NCI-H774 (cell line): ENCODE measurements around the gene LYPLAL1.

ENCODE experiments used
- DNase-seq: peaks from one replicate; lab custom pipeline; 2025; lab: John Stamatoyannopoulos, UW

LYPLAL1 gene

GRCh38 chr1:219173758-219174459 is at the start of gene LYPLAL1:
TSS of gene LYPLAL1 (plus strand) at chr1:219173878. CDS start at chr1:219173891, 13 bp downstream.
- peak; percentile 91 for DNase-seq

- no peak for DNase-seq
Observed at GRCh38 chr1:219124163-219124562, 49.5 kb upstream of the LYPLAL1 start.

- no peak for DNase-seq
Observed at GRCh38 chr1:219125342-219125741, 48.3 kb upstream of the LYPLAL1 start.

GRCh38 chr1:219126377-219126776 is 47.3 kb upstream of the LYPLAL1 start:
- DNase-seq, result no peak

GRCh38 chr1:219128957-219129356 is 44.7 kb upstream of the LYPLAL1 start:
- DNase-seq, result no peak

- DNase-seq, result no peak
Observed at GRCh38 chr1:219130366-219130935, 43.2 kb upstream of the LYPLAL1 start.

- no peak for DNase-seq
Observed at GRCh38 chr1:219132939-219133338, 40.7 kb upstream of the LYPLAL1 start.

GRCh38 chr1:219138747-219139146 is 34.9 kb upstream of the LYPLAL1 start:
- no peak for DNase-seq

- no peak for DNase-seq
Observed at GRCh38 chr1:219140303-219140877, 33.3 kb upstream of the LYPLAL1 start.

- no peak for DNase-seq
Observed at GRCh38 chr1:219143735-219144134, 29.9 kb upstream of the LYPLAL1 start.

GRCh38 chr1:219144658-219145315 is 28.9 kb upstream of the LYPLAL1 start:
- DNase-seq, result no peak

- no peak for DNase-seq
Observed at GRCh38 chr1:219147571-219148019, 26.1 kb upstream of the LYPLAL1 start.

GRCh38 chr1:219149009-219149577 is 24.6 kb upstream of the LYPLAL1 start:
- DNase-seq, result no peak

GRCh38 chr1:219149953-219150352 is 23.7 kb upstream of the LYPLAL1 start:
- no peak for DNase-seq

- DNase-seq, result no peak
Observed at GRCh38 chr1:219150913-219151312, 22.8 kb upstream of the LYPLAL1 start.

- no peak for DNase-seq
Observed at GRCh38 chr1:219151467-219151866, 22.2 kb upstream of the LYPLAL1 start.

GRCh38 chr1:219152751-219153150 is 20.9 kb upstream of the LYPLAL1 start:
- no peak for DNase-seq

GRCh38 chr1:219153723-219154122 is 20.0 kb upstream of the LYPLAL1 start:
- no peak for DNase-seq

- no peak for DNase-seq
Observed at GRCh38 chr1:219155135-219155534, 18.5 kb upstream of the LYPLAL1 start.

GRCh38 chr1:219159946-219160645 is 13.6 kb upstream of the LYPLAL1 start:
- DNase-seq, result no peak

GRCh38 chr1:219160967-219161366 is 12.7 kb upstream of the LYPLAL1 start:
- no peak for DNase-seq

GRCh38 chr1:219161371-219161770 is 12.3 kb upstream of the LYPLAL1 start:
- no peak for DNase-seq
